GM12865 (cell line): Measurements from ENCODE around the gene DGCR2.

Source experiments
- DNase-seq: peaks from one replicate; pipeline ENCODE4 v3.0.0; 2010; ENCODE audit warnings: low read depth
- H3K4me3 ChIP-seq: 2 replicates; pipeline ENCODE4 v1.5.1; 2011; ENCODE audit warnings: mild to moderate bottlenecking, low read depth, low read length, control low read depth
- TF ChIP-seq, protein P1 (sequence below): IDR thresholded peaks from 2 replicates; pipeline ENCODE4 v1.5.1; 2011; ENCODE audit warnings: low read length, control low read depth, low read depth, inconsistent platforms; ENCODE audit not compliant: insufficient read depth; ENCODE audit errors: missing control alignments

Gene DGCR2

DNA sequence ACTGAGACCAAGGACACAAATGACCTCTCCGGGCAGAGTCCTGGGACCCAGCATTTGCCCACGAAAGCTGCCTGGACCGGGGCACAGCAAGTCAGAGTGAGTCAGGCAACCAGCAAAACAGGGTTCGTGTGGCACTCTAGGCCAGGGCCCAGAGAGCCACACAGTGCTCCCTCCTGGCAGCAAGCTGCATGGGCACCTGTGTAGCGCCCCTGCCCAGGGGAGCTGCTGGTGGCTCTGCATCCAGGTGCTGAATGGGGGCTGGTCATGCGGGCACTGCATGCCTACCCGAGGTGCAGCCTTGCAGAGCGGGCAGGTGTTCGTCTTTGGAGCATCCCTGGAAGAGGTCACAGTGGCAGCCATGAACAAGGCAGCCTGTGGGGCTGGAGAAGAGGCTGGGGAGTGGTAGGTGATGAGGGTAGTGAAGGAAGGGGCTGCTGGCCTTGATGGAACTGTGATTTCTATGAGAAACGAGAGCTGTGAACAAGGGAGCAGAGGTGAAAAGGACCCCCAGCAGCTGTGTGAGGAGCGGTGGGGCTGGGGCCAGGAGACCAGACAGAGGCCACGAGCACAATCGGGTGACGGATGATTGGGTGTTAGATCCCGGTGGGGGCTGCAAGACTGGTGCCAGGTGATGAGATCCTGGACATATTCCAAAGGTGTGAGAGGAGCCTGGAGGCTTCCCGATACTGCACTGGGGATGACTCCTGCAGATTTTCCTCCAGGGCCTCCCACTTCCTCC lies 63.3 kb downstream of the DGCR2 start:
- TF ChIP-seq, protein P1, sequence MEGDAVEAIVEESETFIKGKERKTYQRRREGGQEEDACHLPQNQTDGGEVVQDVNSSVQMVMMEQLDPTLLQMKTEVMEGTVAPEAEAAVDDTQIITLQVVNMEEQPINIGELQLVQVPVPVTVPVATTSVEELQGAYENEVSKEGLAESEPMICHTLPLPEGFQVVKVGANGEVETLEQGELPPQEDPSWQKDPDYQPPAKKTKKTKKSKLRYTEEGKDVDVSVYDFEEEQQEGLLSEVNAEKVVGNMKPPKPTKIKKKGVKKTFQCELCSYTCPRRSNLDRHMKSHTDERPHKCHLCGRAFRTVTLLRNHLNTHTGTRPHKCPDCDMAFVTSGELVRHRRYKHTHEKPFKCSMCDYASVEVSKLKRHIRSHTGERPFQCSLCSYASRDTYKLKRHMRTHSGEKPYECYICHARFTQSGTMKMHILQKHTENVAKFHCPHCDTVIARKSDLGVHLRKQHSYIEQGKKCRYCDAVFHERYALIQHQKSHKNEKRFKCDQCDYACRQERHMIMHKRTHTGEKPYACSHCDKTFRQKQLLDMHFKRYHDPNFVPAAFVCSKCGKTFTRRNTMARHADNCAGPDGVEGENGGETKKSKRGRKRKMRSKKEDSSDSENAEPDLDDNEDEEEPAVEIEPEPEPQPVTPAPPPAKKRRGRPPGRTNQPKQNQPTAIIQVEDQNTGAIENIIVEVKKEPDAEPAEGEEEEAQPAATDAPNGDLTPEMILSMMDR = no peak

DNA sequence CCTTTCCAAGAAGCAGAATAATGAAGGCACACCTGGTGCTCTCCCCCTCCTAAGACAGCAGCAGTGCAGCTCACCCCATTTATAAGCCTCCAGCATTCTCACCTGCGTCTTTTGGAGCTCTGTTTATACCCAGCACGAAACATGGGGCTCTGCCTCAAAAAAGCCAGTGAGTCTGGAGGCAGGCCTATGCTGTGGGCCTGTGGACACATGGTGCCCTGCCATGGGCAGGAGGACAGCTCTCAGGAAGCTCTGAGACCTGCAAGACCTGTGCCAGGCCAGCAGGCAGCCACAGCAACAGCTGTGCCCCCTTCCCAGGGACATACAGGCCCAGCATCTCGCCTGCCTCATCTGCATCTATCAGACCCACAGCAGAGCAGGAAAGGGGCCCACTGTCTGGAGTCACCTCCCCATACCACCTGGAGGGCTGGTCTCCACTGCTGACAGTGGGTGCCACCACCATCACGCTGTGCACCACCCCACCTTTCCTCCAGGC lies 64.2 kb downstream of the DGCR2 start:
- TF ChIP-seq, protein P1 = no peak
- DNase-seq = no peak
- no peak overlapping the region for H3K4me3 ChIP-seq

More for the DNA sequence above, 63.3 kb downstream of the DGCR2 start:
- H3K4me3 ChIP-seq = no peak overlapping the region
- DNase-seq = no peak

DNA sequence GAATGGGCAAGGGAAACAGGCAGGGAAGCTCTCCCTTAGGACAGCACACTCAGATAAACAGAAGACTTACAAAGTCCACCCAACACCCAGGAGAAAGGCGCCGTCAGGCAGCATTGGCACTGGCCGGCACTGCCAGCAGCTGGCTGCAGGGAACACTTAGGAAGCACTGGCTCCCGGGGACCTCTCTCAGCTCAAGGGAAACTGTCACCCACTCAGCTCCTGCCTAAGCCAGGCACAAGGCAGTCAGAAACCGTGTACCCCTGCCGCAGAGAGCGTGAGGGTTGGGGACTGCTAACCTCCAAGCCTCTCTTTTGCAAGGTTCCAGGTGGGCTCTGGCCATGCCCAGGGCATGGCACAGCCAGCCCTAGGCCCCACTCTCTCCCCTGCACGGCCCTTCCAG lies 64.7 kb downstream of the DGCR2 start:
- no peak overlapping the region for H3K4me3 ChIP-seq
- no peak for DNase-seq
- TF ChIP-seq, protein P1 = no peak

DNA sequence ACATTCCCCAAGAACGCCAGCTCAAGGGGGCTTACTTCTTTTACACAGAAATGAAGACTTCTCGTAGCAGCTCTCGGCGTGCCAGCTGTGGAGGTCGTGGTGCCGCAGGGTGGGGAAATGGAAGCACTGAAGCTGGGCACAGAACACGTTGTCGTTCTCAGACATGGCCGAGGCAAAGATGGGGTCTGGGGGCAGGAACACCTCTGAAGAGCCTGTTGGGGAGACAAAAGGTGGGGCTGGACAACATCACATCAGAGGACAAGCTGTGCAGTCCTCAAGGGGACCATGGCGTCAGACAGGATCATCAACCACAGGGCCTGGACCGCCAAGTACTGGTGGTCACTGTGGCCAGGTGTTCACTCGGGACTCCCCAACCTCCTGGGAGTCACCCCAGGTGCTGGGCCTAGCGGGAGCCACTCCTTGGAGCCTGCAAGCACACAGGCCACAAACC lies 65.2 kb downstream of the DGCR2 start:
- DNase-seq = no peak
- H3K4me3 ChIP-seq = no peak overlapping the region
- TF ChIP-seq, protein P1 = no peak

DNA sequence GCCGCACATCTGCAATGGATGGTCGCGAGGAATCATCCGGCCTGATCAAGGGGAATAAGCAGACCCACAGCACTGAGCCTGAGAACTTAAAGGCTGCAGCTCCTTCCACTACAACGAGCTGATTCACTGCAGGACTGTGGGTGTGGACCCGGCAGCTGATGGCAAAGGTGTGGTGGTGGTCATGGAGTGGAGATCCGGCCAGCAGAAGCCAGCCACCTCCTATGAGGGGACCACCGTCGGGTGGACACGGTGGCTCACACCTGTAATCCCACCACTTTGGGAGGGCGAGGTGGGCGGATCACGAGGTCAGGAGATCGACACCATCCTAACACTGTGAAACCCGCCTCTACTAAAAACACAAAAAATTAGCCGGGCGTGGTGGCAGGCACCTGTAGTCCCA lies 66.4 kb downstream of the DGCR2 start:
- DNase-seq = no peak
- no peak overlapping the region for H3K4me3 ChIP-seq
- TF ChIP-seq, protein P1 = no peak

DNA sequence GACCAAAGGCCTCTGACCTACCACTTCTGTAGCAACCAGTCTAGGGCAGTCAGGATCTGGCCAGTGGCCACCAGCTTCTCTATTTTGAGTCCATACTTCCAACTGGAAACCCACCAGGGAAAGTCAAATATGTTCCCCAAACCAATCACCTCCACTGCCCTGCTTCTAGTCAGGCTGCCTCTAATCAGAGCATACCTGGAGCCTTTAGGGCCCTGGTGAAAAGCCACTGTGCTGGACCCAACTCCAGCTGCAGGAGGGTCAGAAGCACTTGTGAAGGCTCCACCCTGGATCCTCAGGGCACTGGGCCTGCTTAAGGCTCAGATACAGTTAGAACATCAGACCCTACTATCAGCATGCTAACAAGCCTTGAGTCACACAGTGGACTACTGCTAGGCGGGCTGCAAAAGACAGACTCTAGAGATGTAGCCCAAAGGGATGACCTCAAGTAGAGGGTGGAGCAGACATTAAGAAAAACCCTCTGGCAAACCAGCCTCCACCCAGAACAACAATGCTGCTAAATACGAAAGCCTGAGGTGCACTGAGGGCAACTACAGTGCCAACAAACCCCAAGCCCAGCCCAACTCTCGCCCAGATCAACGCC lies 69.2 kb downstream of the DGCR2 start:
- TF ChIP-seq, protein P1 = no peak
- no peak for DNase-seq
- H3K4me3 ChIP-seq = no peak overlapping the region
